NCI-H146 (cell line): Measurements from ENCODE around the gene RBMS1.

Experiments used
- DNase-seq: peaks from one replicate; lab custom pipeline; 2025; lab: John Stamatoyannopoulos, UW

Gene RBMS1

GRCh38 chr2:160275656-160276055, 218.0 kb downstream of the RBMS1 start:
- DNase-seq: no peak

- no peak for DNase-seq
These were observed 222.2 kb downstream of the RBMS1 start for GRCh38 chr2:160271171-160272086.

- no peak for DNase-seq
These were observed 223.0 kb downstream of the RBMS1 start for GRCh38 chr2:160270571-160271113.

GRCh38 chr2:160269803-160270570, 223.6 kb downstream of the RBMS1 start:
- DNase-seq: peak; percentile 23

- no peak for DNase-seq
These were observed 224.2 kb downstream of the RBMS1 start for GRCh38 chr2:160269365-160269764.

- DNase-seq: no peak
These were observed 225.3 kb downstream of the RBMS1 start for GRCh38 chr2:160268151-160268781.

- DNase-seq: no peak
These were observed 225.9 kb downstream of the RBMS1 start for GRCh38 chr2:160267692-160268091.

GRCh38 chr2:160267022-160267421, 226.6 kb downstream of the RBMS1 start:
- no peak for DNase-seq

- DNase-seq: no peak
These were observed 227.5 kb downstream of the RBMS1 start for GRCh38 chr2:160266037-160266551.

GRCh38 chr2:160264308-160264707, 229.3 kb downstream of the RBMS1 start:
- DNase-seq: no peak

- no peak for DNase-seq
These were observed 231.9 kb downstream of the RBMS1 start for GRCh38 chr2:160261732-160262131.

GRCh38 chr2:160258492-160258805, 235.2 kb downstream of the RBMS1 start:
- no peak for DNase-seq

- no peak for DNase-seq
These were observed 235.7 kb downstream of the RBMS1 start for GRCh38 chr2:160257743-160258491.

- DNase-seq: no peak
These were observed 236.4 kb downstream of the RBMS1 start for GRCh38 chr2:160257041-160257742.

- no peak for DNase-seq
These were observed 237.1 kb downstream of the RBMS1 start for GRCh38 chr2:160256507-160256906.

- no peak for DNase-seq
These were observed 238.2 kb downstream of the RBMS1 start for GRCh38 chr2:160255408-160255807.

GRCh38 chr2:160254189-160254762, 239.3 kb downstream of the RBMS1 start:
- no peak for DNase-seq

GRCh38 chr2:160253440-160254188, 240.0 kb downstream of the RBMS1 start:
- no peak for DNase-seq

- no peak for DNase-seq
These were observed 240.7 kb downstream of the RBMS1 start for GRCh38 chr2:160252900-160253299.
